Fibroblast of pulmonary artery (primary cell): Measurements from ENCODE around the gene TNS4.
A peak's percentile ranks its signal among the peaks of the same experiment; 100 is the strongest.

ENCODE experiments used
- DNase-seq: peaks from one replicate; pipeline ENCODE4 v3.0.0-alpha.2; 2010; ENCODE audit warnings: low read depth
- H3K4me3 ChIP-seq: replicated peaks from 2 replicates; pipeline ENCODE4 v1.5.1; 2011; ENCODE audit warnings: low read depth, mild to moderate bottlenecking, control low read depth, low read length, moderate library complexity
- CTCF ChIP-seq: IDR thresholded peaks from 2 replicates; pipeline ENCODE4 v1.5.1; 2011; ENCODE audit warnings: mild to moderate bottlenecking, control low read depth, low read length, inconsistent platforms; ENCODE audit errors: missing control alignments

TNS4 gene

GRCh38 chr17:40533896-40534295 is 32.5 kb upstream of the TNS4 start:
- DNase-seq = no peak
- H3K4me3 ChIP-seq = no peak overlapping the region
- no peak for TF ChIP-seq CTCF

- H3K4me3 ChIP-seq = no peak overlapping the region
- no peak for TF ChIP-seq CTCF
- peak; percentile 65 for DNase-seq
Observed at GRCh38 chr17:40532520-40533253, 31.3 kb upstream of the TNS4 start.

GRCh38 chr17:40531051-40531991 is 29.9 kb upstream of the TNS4 start:
- H3K4me3 ChIP-seq = no peak overlapping the region
- no peak for DNase-seq
- no peak for TF ChIP-seq CTCF

- H3K4me3 ChIP-seq = no peak overlapping the region
- TF ChIP-seq CTCF = no peak
- no peak for DNase-seq
Observed at GRCh38 chr17:40530531-40530994, 29.1 kb upstream of the TNS4 start.

GRCh38 chr17:40529991-40530390 is 28.6 kb upstream of the TNS4 start:
- H3K4me3 ChIP-seq = no peak overlapping the region
- TF ChIP-seq CTCF = no peak
- DNase-seq = no peak

GRCh38 chr17:40528692-40529417 is 27.4 kb upstream of the TNS4 start:
- DNase-seq = no peak
- TF ChIP-seq CTCF = no peak
- no peak overlapping the region for H3K4me3 ChIP-seq
